Fibroblast of mammary gland (primary cell): ENCODE data around the gene PIK3CB.
A peak's percentile ranks its signal among the peaks of the same experiment; 100 is the strongest.

ENCODE experiments used
- DNase-seq: peaks from one replicate; pipeline ENCODE4 v3.0.0-alpha.2; 2010; ENCODE audit warnings: low read depth
- H3K4me3 ChIP-seq: 2 replicates; pipeline ENCODE4 v1.5.1; 2011; ENCODE audit warnings: low read depth, mild to moderate bottlenecking, low read length, moderate library complexity; ENCODE audit not compliant: control insufficient read depth
- CTCF ChIP-seq: conservative IDR thresholded peaks from 2 replicates; pipeline ENCODE4 v1.5.1; 2011; ENCODE audit warnings: low read depth, low read length, inconsistent platforms; ENCODE audit not compliant: control insufficient read depth, insufficient read depth

The PIK3CB gene

DNA sequence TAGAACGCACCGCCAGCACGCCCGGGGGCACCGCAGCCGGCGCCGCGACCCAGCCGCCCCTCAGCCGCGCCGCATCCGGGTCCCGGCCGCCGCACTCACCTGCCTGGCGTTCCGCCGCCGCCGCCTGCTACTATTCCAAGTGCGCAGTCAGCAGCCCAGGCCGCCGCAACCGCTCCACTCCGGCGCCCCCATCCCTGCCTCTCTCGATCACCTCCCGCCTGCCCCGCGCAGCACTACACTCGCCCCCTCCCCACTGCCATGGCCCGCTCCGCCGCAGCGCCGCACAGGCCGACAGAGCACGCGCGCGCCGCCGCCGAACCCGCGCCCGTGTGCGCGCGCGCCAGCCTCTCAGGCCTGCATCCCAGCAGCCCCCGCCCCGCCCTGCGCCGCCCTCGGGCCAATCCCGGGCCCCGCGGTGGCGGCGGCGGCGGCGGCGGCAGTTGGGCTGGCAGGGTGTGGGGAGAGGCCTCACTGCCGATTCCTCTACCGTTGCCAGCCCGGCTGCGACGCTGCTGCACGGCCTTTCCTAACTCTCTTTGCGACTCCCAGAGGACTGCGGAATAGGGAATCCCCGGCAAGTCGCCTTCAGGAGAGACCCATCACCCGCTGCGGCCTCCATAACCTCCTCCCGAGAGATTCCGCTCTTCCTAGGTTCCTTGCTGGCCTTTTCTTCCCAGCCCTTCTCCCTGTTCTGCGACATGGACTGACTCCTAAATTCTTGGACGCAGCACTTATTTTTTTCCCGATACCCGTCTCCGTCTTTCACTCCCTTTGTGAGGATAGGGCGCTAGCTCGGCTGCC, at the start of gene PIK3CB:
TSS of gene PIK3CB (minus strand) at position 333 of the 801 bp plus-strand sequence. CDS start 75,585 bp downstream, outside the sequence.
- DNase-seq = peak; percentile 59
- peak within 1 kb of the TSS; percentile 65 for H3K4me3 ChIP-seq
- TF ChIP-seq CTCF = no peak

- no peak overlapping the region for H3K4me3 ChIP-seq
- no peak for TF ChIP-seq CTCF
- no peak for DNase-seq
Observed at GRCh38 chr3:138881233-138881632, 46.5 kb upstream of the PIK3CB start.

DNA sequence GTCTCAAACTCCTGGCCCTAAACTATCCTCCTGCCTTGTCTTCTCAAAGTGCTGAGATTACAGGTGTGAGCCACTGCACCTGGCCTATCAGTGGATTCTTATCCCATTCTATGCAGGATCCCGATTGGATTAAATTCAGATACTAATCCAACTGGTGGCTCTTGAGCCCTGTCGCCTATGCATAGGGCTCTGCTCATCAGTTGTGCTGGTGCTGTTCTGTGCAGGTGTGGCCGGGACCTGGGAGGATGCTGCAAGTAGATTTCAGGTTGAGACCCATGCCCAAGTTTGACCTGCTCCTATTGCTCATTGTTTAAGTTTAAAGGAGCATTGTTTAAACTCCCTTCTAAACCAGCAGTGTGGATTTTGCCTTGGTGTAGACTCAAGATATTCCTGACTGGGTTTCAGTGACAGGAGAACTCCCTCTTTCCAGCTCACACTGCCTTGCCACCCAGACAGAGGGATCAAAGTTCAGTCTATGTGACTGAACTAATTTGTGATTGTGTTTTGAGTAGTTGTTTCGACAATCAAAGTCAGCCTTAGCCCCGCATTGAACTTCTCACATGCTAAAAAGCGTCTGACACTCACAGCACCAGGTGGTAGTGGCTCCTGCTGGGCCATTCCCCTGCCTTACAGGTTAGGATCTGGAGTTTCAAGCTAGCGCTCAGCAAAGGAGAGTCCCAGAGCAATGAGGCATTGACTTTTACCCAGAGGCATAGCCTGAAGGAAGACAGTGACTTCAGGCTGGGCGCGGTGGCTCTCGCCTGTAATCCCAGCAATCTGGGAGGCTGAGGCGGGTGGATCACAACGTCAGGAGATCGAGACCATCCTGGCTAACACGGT, 45.0 kb upstream of the PIK3CB start:
- no peak overlapping the region for H3K4me3 ChIP-seq
- no peak for DNase-seq
- TF ChIP-seq CTCF = no peak

- DNase-seq = no peak
- no peak for TF ChIP-seq CTCF
Observed at GRCh38 chr3:138877226-138877625, 42.5 kb upstream of the PIK3CB start.

GRCh38 chr3:138875754-138876664, 41.3 kb upstream of the PIK3CB start:
- no peak overlapping the region for H3K4me3 ChIP-seq
- no peak for TF ChIP-seq CTCF
- no peak for DNase-seq

More at GRCh38 chr3:138877226-138877625, 42.5 kb upstream of the PIK3CB start:
- H3K4me3 ChIP-seq = no peak overlapping the region
